NOMO-1 treated with DMSO at 0.1 percent for 48 hours (cell line): ENCODE data around the gene CLCN1.

Experiments used
- DNase-seq: peaks from one replicate; lab custom pipeline; 2025; ENCODE audit not compliant: unreplicated experiment; lab: John Stamatoyannopoulos, UW

The CLCN1 gene

DNA sequence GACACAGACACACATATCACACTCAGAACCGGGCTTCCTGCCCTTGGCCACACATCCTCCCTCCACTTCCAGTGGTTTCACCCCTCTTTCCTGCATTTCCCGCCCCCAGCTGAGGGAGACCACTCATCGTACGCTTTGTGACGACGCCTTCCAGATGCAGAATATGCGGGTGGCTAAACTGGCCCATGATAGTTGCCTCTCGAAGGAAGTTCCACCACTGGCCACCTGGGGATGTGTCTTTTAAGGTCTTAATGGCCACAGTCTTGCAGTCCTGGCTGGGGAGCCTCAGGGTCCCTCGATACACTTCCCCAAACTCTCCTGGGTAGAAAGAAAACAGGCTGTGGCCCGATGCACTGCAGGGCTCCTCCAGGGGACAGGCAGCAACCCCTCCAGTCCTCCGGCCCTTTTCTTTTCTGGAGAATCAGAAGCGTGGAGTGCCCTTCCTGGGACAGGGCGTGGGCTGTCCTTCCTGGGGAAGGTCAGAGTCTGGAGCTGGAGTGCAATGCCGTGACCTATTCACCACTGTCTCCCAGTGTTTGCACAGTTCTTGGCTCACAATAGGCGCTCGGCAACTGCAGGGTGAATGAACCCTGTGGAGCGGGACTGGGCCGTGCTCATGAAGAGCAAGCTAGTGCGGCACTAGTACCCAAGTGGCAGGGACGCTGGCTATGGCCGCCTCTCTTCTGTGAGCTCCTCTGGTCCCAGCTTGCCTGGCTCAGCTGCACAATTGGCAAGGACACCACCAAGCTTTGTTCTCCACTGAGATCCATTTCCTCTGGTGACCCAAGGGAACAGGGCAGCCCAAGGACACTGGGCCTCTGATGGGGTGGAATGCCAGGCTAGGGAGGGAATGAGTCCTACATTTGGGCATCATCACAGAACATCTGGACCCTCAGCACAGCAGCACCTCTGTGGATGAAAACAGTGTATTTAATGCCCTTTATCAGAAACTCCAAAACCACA is 79.6 kb downstream of the CLCN1 start:
- DNase-seq: no peak

DNA sequence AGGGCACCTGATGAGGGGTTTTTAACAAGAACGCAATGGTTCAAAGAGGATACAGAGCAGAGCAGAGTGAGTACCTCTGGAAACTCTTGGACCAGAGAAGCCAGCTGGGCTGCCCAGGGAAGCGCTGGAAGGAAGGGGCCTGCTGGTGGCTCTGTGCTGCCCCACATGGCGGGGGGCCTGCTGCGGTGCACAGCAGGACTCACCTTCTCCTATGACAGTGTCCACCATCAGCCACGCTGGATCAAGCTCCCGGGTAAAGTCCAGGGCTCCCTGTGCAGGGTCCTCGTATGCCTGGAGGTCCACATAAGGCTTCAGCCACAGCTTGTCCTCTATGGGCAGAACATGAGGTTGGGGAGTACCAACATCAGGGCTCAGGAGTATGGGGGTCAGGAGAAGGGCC is 80.3 kb downstream of the CLCN1 start:
- DNase-seq: no peak

DNA sequence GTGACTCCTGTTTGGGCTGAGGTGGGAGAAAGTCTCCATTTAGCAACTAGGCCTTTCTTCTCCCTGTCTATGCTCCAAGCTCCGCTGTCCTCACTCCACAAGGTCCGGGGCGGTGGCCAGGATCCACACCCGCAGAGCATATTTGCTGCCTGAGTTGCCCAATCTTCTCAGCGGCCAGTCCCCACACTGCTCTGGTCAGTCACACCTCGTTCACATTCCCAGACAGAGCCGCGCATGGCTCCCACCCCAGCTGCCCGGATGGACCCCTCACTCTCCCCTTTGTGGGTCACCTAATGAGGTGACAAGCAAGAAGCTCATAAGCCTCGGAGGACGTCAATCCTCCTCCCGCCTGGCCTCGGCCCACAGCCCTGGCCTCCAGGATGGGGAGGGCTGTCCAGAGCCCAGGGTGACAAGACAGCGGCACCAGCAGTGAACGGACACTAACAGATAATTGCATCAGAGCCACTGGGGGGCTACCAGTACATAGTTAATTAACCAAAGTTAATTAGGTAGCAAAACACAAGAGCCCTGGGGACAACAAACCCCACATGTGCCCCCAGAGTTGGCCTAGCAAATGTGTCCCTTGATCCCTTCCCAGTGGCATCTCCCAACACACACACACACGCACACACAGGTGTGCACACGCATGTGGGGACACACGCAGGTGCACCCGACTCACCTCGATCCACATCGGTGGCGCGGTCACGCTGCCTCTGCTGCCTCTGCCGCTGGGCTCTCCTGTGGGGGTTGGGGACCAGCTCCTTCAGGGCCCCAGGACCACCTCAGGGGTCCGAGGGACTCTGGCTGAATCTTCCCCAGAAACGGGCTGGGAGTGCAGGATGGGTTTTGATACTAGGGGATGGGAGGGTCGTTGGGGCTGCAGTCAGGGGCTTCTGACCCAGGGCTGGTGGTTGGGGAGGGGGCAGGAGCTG is 81.0 kb downstream of the CLCN1 start:
- no peak for DNase-seq

DNA sequence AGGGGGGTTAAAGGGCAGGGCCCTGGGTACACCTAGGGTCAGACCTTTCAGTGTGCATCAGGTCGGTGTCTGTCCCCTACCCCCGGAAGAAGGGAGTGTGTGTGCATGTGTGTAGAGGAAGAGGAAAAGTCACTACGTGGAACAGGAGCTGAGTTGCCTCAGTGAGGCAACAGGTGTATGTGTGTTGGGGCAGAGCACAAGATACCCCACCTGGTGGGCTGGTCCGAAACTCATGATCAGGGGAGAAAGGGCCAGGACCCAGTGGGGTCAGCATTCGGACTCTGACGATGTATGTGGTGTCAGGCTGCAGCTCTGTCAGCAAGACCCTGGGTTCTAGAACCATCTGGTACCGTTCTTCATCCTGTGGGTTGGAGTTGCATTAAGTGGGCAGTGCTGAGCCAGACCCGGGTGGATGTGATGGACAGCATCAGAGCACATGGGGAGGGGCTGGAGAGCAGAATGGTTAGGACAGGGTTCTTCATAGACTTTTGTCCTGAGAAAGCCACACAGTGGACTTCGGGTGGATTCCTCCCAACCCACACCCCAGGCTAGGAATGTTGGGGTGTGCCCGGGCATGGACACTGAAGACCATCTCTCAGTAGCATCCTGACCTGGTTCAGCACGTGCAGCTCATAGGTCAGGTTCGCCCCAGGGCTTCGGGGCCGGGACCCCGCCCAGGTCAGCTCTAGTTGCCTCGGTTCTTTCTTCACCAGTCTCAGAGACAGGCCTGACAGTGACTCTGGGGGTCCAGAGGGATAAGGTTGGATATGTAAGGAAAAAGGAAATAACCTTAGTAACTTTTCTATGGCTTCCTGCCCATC is 82.0 kb downstream of the CLCN1 start:
- no peak for DNase-seq

DNA sequence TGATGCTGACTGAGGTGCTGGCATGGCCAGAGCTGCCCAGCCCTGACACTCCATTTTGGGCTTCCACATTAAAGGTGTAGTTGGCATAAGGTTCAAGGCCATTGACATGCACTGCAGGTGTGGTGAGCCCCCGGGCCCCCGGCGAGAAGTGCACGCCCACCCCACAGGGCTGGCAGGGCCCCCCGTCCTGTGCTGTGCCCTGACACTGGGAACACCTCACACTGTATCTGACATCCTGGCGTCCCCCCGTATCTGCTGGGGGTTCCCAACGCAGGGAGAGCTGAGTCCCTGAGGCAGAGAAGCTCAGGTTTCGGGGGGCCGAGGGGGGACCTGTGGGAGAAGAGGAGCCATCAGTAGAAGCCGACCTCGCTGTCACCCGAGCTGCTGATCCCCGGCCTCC is 82.7 kb downstream of the CLCN1 start:
- DNase-seq: no peak

DNA sequence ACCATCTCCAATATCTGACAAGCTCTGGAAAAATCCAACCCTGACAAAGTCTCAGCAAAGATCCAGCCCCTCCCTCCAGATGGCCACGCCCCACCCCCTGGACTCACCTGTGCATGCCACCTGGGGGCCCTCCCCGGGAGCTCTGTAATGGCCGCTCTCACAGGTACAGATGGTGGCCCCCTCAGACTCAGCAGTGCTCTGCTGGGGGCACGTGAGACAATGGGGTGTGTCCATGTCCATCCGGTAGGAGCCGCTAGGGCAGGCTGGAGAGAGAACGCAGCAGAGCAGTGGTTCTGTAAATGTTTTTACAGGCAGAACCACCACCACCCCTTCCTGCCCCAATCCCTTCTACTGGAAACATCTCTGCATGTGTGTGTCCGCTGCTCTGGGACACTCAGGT is 83.2 kb downstream of the CLCN1 start:
- DNase-seq: no peak

DNA sequence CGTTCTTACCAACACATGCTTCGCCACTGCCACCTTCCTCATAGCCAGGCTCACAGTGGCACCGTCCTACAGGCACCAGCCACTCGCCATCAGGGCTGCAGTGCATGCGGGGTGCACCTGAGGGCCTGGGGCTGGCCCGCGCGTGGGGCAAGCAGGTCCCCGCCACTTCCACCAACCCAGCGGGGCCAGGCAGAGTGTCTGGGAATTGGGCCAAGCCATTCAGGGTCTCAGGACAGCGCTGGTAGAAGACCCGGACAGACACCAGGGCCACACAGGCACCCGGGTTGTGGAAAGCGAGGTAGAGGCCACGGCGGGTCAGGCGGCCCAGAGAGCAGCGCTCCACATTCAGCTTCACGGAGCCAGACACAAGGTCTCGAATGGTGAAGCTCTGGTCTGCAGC is 83.7 kb downstream of the CLCN1 start:
- DNase-seq: no peak

DNA sequence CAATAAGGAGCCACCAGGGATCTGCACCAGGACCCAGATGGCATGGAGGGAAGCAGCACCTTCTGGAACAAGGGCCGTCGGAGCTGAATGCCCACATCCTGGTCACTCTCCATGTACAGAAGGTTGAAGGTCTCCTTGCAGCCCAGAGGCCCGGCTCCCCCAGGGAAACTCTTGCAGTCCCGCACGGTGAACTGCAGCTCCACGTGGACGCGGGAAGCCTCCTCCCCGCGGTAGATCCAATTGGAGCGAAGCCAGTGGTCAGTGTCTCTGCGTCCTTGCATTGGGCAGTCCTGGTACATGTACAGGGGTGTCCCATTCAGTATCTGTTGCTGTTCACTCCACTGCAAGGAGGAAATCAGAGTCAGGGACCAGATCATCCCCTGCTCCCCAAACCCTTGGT is 85.4 kb downstream of the CLCN1 start:
- DNase-seq: no peak
